PC-9 (cell line): ENCODE measurements around the gene ZCCHC14.

Source experiments
- EZH2 ChIP-seq: fragments of 200-600 bp; sonication (generic); IDR thresholded peaks from 2 replicates; pipeline ENCODE4 v1.8.0; 2017; ENCODE audit warnings: antibody characterized with exemption, low read depth
- TF ChIP-seq, protein P1 (sequence below): fragments of 200-600 bp; sonication (generic); conservative IDR thresholded peaks from 2 replicates; pipeline ENCODE4 v1.6.1; 2017; ENCODE audit warnings: mixed run types, antibody characterized with exemption, mild to moderate bottlenecking, moderate library complexity

DNA sequence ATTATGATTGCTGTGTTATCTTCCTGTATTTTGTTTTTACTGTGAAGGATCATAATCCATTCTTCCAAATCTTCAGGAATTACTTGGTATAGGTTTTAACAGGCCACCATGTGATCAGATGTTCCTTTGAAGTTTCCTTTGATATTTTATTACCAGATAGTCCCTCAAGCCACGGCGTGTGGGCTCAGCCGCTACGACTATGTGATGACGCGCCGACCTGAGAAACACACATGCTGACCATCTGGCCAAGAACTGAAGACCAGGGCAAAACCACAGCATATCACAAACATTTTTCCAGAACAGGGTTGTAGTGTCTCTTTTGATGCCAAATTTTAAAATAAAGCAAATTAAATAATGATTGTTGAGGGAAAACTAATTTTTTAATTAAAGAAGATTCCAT, 47.3 kb downstream of the ZCCHC14 start:
- TF ChIP-seq, protein P1, sequence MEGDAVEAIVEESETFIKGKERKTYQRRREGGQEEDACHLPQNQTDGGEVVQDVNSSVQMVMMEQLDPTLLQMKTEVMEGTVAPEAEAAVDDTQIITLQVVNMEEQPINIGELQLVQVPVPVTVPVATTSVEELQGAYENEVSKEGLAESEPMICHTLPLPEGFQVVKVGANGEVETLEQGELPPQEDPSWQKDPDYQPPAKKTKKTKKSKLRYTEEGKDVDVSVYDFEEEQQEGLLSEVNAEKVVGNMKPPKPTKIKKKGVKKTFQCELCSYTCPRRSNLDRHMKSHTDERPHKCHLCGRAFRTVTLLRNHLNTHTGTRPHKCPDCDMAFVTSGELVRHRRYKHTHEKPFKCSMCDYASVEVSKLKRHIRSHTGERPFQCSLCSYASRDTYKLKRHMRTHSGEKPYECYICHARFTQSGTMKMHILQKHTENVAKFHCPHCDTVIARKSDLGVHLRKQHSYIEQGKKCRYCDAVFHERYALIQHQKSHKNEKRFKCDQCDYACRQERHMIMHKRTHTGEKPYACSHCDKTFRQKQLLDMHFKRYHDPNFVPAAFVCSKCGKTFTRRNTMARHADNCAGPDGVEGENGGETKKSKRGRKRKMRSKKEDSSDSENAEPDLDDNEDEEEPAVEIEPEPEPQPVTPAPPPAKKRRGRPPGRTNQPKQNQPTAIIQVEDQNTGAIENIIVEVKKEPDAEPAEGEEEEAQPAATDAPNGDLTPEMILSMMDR, result no peak
- TF ChIP-seq EZH2, result no peak
